Measurements from ENCODE around the gene HSD17B12.

The HSD17B12 gene

DNA sequence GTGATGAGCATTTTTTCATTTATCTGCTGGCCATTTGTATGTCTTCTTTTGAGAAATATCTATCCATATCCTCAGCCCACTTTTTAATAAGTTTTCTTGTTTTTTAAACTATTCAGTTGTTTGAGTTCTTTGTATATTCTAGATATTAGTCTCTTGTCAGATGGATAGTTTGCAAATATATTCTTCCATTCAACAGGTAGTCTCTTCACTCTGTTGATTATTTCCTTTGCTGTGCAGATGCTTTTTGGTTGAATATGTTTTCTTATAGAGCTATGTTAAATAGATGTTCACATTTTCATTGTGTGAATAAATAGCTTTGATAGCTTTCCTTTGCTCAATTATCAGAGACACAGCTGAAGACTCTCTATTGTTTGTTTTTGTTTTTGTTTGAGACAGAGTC, 131.9 kb downstream of the HSD17B12 start:
- no peak for DNase-seq

DNA sequence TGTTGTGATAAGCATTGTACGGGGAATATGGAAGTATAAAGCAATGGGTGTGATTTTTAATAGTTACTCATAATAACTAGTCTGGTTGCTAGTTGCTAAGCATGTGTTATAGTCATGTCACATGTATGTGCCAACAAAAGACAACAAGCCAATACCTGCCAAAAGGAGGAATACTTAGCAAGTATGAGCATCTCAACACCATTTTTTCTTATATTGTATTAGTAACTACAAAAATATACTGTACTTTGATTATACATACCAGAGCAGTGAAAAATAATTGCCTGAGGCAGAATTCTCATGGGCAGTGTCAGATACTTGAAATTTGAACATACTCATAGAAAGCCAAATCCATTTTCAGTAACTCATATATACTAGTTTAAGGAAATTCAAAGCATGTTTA, 137.7 kb downstream of the HSD17B12 start:
- no peak for DNase-seq

DNA sequence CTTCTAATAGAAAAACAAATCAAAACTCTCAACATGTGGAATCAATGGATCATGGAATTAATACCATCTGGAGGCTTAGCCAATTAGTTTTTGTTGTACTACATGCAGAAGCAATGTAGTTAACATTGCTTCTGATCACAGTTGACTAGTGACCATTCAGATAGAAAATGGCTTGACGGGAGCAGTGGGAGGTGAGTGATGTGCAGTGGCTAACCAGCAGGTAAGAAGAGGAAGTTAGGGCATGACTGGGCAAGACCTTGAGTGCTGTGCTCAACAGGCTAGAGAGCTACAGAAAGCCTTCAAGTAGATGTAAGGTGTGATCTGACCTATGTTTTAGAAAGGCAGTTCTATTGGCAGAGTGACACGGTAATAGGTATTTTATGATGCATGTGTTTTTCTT, 139.4 kb downstream of the HSD17B12 start:
- DNase-seq: no peak

DNA sequence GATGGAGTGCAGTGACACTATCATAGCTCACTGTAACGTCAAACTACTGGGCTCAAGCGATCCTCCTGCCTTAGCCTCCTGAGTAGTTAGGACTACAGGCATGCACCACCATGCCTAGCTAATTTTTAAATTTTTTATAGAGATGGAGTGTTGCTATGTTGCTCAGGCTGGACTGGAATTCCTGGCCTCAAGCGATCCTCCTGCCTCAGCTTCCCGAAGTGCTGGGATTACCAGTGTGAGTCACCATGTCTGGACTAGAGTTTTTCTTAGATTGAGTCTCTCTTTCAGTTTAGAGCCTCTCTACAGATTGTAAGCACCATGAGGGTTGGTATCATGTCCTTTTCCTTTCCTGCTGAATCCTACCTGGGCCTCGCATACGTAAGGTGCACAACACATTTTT, 142.8 kb downstream of the HSD17B12 start:
- DNase-seq: no peak

DNA sequence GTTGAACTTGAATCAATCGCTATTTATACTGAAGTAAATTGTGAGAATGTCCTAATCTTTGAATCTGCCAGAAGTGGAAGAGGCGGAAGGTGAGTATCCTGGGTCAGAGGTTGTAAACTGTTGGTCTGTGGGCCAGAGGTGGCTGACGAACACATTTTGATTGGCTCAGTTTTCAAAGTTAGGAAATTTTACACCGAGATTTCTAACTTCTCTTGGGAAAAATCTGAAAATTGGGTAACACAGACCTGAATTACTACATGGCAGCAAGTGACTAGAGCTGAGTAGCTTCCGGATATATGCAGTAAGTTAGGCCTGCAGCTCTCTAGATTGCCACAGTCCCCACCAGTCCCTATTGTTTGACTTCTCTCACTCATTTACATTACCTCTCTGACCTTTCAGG, 143.3 kb downstream of the HSD17B12 start:
- no peak for DNase-seq

DNA sequence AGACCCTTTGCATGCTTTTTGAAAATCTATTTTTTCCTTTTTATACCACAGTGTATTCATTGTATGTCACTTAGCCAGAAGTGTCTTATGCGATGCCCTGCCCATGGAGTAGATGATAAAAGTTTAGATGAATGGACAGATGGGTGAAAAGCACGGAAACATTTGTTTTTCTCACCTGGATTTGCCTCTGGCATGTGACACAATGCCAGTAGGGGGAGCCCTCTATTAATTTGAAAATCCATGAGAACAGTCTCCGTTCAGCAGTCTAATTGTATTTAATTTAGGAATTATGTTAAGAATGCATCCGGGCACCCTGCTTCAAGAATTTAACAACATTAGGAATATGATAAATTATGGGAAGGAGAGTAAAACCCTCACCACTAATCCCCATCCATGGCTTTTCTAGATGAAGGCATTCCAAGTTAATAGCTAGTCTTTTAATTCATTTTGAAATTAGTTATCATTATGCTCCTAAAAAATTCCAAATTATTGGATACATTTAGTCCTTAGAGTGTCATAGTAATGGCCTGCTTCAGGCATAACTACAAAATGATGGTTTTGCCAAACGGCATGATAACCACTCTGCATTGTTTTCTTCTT, 144.8 kb downstream of the HSD17B12 start:
- DNase-seq: peak; percentile 28

DNA sequence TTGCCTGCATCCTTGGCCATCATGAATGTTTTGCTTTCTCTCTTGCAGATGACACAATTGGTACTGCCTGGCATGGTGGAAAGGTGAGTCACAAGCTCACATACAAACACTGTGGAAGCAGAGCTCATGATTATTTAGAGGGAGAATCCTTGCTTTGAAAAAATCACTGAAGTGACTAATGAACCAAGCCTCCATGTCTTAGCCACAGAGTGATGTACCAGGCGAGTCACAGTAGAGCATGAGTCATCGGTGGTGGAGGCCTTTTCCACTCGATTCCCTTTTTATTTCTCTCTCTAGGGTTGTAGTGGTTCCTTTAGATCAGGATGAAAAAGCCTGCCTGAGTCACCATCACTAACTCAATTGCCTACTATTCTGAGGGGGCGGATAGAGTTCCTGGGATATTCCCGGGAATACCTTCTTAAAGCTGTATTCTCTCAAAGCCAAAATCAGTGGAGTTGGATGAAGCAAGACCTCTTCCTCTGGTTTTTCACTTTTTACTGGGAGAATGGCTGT, 150.4 kb downstream of the HSD17B12 start:
- peak; percentile 68 for DNase-seq

DNA sequence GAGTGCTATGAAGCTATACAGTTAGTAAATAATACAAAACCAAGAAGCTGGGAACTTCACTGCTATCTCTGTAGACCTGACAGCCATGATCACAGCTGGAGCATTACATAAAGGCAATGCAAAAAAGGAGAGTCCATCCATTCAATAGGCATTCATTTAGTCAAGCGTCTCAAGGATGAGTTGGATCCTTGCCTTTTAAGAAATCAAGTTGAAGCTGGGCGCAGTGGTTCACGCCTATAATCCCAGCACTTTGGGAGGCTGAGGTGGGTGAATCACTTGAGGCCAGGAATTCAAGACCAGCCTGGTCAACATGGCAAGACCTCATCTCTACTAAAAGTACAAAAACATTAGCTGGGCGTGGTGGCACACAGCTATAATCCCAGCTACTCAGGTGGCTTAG, 152.0 kb downstream of the HSD17B12 start:
- no peak for DNase-seq

DNA sequence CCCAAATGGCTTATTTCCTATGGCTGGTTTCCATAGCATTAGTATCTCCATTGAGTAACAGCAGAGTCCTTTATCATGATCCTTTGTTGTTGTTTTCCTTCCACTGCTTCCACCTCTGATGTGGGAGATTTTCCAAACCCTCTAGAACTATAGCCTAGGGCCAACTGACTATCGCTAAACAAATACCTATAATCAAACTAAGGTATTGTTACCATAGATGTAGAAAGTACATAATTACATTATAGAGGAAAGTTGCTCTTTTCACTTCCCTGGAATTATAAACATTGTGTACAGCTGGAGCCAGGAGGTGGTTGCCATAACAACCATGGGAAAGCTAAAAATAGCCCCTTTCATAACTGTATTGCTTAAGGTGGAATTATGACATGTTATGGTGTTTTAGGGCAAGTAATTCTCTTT, 153.1 kb downstream of the HSD17B12 start:
- DNase-seq: no peak

DNA sequence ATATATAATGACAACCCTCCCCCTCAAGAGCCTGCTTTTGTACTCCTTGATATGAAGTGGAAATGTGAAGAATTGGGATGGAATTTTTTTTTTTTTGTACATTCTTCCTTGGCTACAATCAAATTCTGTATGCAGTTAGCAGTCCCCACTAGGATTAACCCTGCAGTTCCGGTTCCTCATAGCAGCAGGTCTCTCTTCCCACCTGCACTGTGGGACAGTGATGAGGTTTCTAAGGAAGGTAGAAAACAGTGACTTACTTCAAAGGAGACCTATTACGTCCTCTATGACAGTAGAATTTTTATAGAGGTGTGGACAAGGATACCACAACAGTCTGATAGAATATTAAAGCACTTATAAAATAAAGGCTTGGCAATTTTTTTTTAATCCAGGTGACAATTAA, 153.7 kb downstream of the HSD17B12 start:
- no peak for DNase-seq

DNA sequence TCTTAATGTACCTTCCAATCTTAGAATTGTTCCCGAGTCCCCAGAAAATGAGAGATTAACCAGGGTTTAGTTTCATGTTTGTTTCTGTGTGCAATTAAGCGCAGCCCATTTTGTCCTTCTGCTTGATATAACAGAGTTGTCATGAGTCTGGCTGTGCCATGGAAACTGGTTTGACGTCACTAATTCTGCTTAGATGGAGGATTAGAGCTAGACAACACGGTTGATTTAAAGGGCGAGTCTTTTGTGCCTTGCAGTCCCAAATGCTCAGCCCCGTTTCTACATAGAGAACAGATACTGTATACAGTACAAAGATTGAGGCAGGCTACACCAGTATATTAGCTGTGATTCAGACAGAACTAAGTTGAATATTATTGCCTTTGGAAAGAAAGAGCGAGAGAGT, 154.6 kb downstream of the HSD17B12 start:
- DNase-seq: no peak

DNA sequence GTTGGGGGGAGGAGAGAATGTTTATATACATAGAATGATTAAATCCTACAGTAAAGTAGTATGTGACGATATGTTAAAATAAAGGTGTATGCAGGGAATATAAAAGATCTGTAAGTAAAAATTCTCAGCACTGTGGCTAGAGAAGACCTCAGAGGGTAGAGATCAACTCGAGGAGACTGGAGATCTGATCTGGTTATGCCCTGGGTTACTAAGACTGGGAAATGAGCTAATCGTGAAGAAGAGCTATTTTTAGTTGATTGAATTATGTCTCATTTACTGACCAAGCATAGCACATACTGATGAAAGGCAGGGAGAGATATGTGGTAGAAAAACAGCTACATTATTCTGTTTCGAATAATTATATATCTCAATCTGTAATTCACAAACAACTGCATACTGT, 157.3 kb downstream of the HSD17B12 start:
- DNase-seq: no peak

DNA sequence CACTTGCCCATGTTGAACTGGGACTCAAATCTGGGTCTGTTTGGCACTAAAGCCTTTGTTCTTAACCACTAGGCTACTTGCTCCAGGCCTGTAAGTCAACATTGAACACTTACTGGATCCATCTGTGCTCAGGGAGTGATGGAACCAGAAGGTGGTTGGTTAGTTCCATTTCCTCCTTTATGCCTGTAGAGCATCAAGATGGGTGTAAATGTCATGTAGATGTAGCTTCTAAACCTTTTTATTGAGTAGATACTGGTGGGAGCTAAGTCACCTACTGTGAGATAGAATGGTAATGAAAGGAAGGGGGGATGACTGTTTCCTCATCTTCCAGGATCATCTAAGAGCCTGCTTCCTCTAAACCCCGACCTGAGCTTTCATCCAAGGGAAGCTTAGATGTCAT, 161.5 kb downstream of the HSD17B12 start:
- no peak for DNase-seq

DNA sequence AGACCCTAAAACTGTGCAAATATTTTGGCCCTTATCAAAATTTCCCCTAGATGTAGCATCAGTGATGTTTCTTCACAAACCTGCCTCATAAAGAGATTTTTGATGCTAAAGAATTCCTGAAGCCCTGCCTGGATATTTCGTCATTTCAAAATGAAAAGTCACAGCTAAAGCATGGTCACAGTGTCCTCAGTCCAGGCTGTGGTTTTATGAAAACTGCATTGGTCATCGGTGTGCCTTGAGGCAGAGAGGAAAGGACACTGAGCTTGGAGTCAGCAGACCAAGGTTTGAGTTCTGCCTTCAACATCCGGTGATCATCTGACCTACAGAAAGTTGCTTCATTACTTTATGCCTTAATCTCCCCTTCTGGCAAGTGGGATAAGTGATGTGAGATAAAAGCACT, 165.3 kb downstream of the HSD17B12 start:
- DNase-seq: no peak

DNA sequence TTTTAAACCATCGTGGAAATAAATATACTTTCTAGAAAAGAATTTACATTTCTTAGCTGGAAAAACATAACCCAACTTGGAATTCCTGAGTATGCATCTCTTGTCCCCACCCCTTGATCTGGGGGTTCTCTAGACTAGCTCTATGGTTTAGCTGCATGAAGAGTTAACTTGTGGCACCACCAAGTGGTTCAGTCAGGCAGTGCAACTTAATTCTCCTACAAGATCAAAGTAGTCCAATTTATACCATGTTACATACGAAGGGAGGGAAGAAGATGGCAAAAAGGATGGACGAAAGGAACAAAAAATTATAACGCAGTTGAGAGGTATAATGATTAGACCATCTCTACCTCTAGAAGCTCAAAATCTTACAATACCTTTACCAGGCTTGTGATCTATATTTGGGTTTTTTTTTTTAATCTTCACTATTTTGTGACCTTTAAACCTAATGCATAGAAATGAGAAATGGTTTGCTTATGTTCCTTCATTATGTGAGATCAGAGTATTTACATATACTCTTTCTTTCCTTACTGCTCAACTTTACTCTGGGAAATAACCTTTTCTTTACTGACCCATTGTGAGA, 171.6 kb downstream of the HSD17B12 start:
- peak; percentile 67 for DNase-seq

DNA sequence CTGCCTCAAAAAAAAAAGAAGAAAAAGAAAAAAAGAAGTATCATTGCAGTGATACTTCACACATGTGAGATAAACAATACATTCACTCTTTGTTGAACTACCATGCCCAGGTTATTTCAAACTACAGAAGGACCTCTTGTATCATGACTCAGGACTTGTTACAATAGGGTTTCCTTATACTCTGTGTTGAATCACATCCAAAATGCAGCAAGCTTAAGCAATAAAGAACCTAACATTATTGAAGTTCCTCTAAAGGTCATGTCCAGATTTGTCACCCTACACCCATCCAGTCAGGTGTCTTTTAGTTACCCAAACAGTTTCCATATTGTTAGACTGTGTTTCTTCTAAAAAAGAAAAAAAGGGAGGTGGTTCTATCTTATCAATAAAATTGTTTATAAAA, 173.2 kb downstream of the HSD17B12 start:
- DNase-seq: no peak

DNA sequence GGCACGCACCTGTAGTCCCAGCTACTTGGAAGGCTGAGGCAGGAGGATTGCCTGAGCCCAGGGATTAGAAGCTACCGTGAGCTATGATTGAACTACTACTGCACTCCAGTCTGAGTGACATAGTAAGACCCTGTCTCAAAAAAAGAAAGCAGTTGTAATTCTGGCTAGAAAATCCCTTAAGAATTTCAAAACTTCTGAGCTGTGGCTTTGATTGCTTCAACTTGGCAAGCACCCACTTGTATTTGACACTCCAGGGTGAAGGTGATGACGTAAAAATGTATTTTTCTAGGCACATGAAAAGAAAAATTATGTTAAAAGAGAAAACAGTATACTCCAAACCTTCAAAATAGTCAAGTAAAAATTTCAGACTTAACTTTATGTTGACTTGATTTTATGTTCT, 176.5 kb downstream of the HSD17B12 start:
- DNase-seq: no peak

DNA sequence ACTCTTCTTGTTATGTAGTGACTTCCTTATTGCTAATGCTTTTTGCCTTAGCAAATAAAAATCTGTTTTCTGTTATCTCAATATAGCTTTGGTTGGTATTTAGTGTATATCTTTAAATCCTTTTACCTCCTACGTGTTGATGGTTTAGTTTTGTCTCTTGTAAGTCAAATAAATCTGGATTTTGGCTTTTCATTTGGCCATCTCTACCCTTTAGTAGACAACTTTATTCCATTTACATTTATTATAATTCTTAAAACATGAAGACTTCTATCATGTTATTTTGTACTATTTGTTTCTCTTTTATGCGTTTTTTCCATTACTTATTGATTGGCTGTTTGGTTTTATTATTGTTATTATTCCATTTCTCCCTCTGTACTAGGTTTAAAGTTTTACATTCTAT, 180.6 kb downstream of the HSD17B12 start:
- no peak for DNase-seq

DNA sequence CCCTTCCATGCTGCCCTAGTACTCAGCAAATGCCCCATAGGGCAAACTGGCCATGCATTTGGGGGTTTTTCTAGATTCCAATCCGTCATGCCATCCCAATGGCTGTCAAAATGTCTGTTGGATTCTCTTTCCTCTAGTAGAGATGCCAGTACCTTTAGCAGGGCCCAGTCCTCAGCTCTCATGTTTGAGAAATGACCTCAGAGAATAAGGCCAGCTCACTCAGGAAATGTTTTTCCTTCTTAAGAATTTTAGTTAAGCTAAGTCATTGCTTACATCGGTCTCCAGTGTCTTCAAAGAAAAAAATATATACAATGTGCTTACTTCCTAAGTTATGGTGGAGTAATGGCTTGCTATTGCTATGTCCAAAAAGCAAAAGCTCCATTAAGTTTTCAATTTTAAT, 186.0 kb downstream of the HSD17B12 start:
- no peak for DNase-seq

DNA sequence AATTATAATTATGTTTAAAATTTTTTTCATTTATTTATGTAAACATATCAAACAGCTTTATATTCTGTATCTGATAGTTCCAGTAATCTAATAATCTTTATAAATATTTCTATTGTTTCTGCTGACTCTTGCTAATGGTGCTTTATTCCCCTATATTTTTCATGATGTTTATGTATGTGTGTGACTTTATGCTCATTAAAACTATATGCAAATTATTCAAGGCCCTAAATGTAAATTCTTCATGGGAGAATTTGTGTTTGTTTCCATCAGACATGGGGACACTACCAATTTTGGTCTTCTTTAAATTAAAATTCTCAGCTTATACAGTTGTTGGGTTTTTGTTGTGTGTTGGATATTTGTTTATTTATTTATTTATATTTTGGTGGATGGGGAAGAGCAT, 186.4 kb downstream of the HSD17B12 start:
- no peak for DNase-seq

DNA sequence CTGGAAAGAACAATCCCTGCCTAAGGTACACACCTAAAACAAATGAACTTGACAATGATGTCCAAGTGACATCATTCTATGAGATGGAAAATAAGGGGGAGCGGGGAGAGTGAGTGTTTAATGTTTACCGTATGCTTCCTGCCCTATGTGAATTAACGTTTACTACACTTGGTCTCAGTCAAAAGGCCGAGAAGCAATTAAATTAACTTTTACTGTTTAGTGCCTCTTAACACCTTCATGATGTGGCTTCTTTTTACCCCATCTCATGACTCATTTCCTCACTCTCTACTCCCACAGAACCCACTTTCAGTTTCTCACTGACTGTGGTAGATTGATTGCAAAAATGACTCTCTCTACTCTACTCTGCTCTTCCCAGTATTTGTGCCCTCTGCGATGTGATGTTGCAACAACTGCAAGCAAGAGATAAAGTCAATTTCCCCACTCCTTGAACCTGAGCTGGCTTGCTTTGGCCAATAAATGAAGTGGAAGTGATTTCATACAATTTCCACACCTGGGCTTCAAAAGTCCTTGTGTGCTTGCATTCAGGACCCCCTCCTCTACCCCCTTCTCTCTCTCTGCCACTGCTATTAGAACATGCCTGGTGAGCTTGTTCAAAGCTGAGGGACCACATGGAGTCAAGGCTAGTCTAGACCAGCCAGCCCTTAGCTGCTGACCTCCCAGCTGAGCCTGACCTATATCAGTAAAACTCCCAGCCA, 188.5 kb downstream of the HSD17B12 start:
- peak; percentile 90 for DNase-seq

DNA sequence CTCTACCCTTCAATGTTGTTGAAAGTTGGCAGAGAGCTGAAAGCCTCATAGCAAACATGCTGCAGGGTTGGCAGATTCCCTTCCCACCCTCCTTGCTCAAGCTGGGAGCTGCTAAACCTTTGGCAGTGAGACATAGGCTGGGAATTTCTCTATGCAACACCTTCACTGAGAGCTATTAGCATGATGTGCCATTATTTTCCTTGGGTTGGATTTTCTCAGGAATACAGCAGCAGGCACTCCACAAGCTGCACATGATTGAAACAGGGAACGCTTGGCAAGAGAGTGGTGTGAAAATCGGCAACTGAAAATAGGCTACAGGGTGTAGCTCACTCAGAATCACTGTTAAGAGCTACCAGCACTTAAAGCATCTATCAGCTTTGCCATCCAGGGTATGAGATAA, 190.5 kb downstream of the HSD17B12 start:
- DNase-seq: no peak

DNA sequence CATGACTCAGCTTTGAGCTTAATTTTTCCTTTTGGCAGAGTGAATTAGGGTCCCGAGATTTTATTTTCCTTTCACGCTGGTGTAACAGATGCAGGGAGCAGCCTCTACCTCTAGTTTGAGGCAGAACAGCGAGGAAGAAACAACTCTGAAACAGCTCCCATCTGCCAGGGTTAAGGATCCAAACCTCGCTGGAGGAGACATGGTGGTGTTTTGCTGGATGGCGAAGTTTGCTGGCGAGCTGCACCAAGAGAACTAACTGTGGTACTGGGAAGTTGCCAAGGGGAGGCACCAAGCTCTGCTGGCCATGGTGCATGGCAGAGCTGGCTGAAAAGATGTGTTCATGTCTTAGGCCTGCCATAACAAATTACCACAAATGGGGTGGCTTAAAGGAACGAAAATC, 192.5 kb downstream of the HSD17B12 start:
- DNase-seq: no peak

DNA sequence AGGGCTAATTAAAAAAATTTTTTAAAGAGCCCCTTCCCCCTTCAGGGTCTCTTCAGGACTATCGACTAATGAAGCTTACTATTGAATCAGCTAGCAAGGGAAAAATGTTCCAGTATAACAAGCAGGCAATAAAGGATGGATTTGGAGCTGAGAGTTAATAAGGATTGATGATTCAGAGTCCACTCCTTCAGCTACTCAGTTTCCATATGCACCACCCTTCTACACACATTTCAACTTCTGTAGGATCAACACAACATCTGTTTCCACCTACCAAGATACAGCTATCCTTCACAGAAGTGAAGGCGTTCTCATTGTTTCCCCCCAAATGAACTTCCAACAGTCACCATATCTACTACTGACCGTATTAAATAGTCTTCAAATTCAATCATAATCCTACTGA, 193.5 kb downstream of the HSD17B12 start:
- no peak for DNase-seq

DNA sequence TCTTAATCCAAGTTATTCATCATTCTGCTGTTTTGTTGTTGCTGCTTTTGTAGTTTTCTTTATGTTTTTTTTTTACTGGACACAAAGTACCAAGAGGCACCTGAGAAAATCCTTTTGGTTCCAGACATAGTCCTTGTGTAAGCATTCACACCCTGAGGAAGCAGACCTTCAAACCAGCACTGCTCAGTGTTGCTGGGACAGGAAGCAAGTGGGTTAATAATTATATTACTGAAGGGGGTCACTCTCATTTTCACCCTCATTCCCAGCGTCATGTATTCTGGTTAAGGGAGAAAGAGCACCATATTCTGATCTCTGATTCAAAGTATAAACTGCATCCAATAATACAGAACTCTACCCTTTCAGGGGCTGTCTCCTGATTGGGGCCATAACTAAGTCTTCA, 194.2 kb downstream of the HSD17B12 start:
- no peak for DNase-seq
